Neuron (in vitro differentiated cells): Measurements from ENCODE around the gene PRKCE.

Experiments used
- H2AFZ ChIP-seq: one replicate; pipeline ENCODE4 v1.6.1; 2013; ENCODE audit warnings: low read depth, mild to moderate bottlenecking, inconsistent platforms, low read length, moderate library complexity
- H3K27me3 ChIP-seq: one replicate; pipeline ENCODE4 v1.6.1; 2013; ENCODE audit warnings: low read length; ENCODE audit not compliant: insufficient read depth
- H3K36me3 ChIP-seq: one replicate; pipeline ENCODE4 v1.6.1; 2013; ENCODE audit warnings: low read length; ENCODE audit not compliant: insufficient read depth
- H3K4me1 ChIP-seq: one replicate; pipeline ENCODE4 v1.6.1; 2013; ENCODE audit warnings: low read length; ENCODE audit not compliant: insufficient read depth
- H3K4me3 ChIP-seq: 2 replicates; pipeline ENCODE4 v1.5.1; 2013; ENCODE audit warnings: mild to moderate bottlenecking, low read length, moderate library complexity
- H3K9me3 ChIP-seq: one replicate; pipeline ENCODE4 v1.6.1; 2013; ENCODE audit warnings: low read length

Gene PRKCE

GRCh38 chr2:45700407-45701013 lies 49.0 kb downstream of the PRKCE start:
- no peak overlapping the region for H3K4me3 ChIP-seq
- H3K9me3 ChIP-seq, result no peaks in the 10 kb centered on the region
- H3K4me1 ChIP-seq, result peaks cover 20% of the 10 kb centered on the region
- no peaks in the 10 kb centered on the region for H3K27me3 ChIP-seq
- no peak overlapping the region for H2AFZ ChIP-seq
- H3K36me3 ChIP-seq, result no peaks in the 10 kb centered on the region

- Histone ChIP-seq H3K36me3 (no peaks in the 10 kb centered on the region), H3K4me3 (no peak overlapping the region), H3K9me3 (no peaks in the 10 kb centered on the region), H3K27me3 (no peaks in the 10 kb centered on the region), H2AFZ (no peak overlapping the region), H3K4me1 (peaks cover 4% of the 10 kb centered on the region)
These were observed 53.8 kb downstream of the PRKCE start for GRCh38 chr2:45705233-45705632.

- Histone ChIP-seq H2AFZ (no peak overlapping the region), H3K36me3 (no peaks in the 10 kb centered on the region), H3K4me1 (peaks cover 4% of the 10 kb centered on the region), H3K4me3 (no peak overlapping the region), H3K9me3 (no peaks in the 10 kb centered on the region), H3K27me3 (no peaks in the 10 kb centered on the region)
These were observed 54.6 kb downstream of the PRKCE start for GRCh38 chr2:45706033-45706432.

GRCh38 chr2:45707006-45707405 lies 55.5 kb downstream of the PRKCE start:
- no peaks in the 10 kb centered on the region for H3K27me3 ChIP-seq
- H3K4me3 ChIP-seq, result no peak overlapping the region
- H3K36me3 ChIP-seq, result no peaks in the 10 kb centered on the region
- H2AFZ ChIP-seq, result no peak overlapping the region
- H3K9me3 ChIP-seq, result no peaks in the 10 kb centered on the region
- peaks cover 4% of the 10 kb centered on the region for H3K4me1 ChIP-seq

GRCh38 chr2:45707661-45708060 lies 56.2 kb downstream of the PRKCE start:
- H3K9me3 ChIP-seq, result no peaks in the 10 kb centered on the region
- H3K4me3 ChIP-seq, result no peak overlapping the region
- no peaks in the 10 kb centered on the region for H3K36me3 ChIP-seq
- peaks cover 4% of the 10 kb centered on the region for H3K4me1 ChIP-seq
- H2AFZ ChIP-seq, result no peak overlapping the region
- no peaks in the 10 kb centered on the region for H3K27me3 ChIP-seq

DNA sequence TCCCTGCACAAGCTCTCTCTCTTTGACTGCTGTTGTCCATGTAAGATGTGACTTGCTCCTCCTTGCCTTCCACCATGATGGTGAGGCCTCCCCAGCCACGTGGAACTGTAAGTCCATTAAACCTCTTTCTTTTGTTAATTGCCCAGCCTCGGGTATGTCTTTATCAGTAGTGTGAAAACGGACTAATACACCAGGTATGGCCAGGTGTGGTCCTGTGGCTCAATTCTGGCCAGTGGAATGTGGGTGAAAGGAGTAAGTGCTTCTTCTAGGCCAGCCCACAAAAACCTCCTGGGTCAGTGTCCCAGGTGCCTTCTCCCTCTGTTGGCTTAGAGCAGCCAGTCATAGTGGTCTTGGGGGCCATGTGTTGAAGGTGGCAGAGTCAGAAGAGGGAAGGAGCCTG lies 57.0 kb downstream of the PRKCE start:
- Histone ChIP-seq H3K9me3 (no peaks in the 10 kb centered on the region), H3K4me1 (peaks cover 4% of the 10 kb centered on the region), H3K27me3 (no peaks in the 10 kb centered on the region), H2AFZ (no peak overlapping the region), H3K4me3 (no peak overlapping the region), H3K36me3 (no peaks in the 10 kb centered on the region)

GRCh38 chr2:45709137-45709536 lies 57.7 kb downstream of the PRKCE start:
- peaks cover 4% of the 10 kb centered on the region for H3K4me1 ChIP-seq
- no peak overlapping the region for H2AFZ ChIP-seq
- no peaks in the 10 kb centered on the region for H3K36me3 ChIP-seq
- no peaks in the 10 kb centered on the region for H3K27me3 ChIP-seq
- H3K9me3 ChIP-seq, result no peaks in the 10 kb centered on the region
- no peak overlapping the region for H3K4me3 ChIP-seq

- no peaks in the 10 kb centered on the region for H3K9me3 ChIP-seq
These were observed 59.0 kb downstream of the PRKCE start for GRCh38 chr2:45710468-45710867.

DNA sequence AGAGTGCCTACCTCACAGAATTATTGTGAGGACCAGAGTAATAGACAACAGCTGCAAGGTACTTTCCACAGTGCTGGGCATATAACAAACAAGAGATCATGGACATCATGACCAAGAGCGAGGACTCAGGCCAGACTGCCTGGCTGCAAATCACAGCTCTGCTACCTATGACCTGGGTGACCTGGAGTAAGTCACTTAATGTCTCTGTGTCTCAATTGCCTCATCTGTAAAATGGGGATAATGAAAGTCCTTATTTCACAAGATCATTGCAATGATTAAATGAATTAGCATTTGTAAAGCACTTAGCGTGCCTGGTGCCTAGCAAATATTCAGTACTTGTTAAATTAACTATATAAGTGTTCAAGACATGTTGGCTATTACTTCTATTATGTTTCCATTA lies 59.7 kb downstream of the PRKCE start:
- Histone ChIP-seq H3K4me1 (no peaks in the 10 kb centered on the region), H2AFZ (no peak overlapping the region), H3K27me3 (no peaks in the 10 kb centered on the region), H3K36me3 (no peaks in the 10 kb centered on the region), H3K9me3 (no peaks in the 10 kb centered on the region), H3K4me3 (no peak overlapping the region)

More at GRCh38 chr2:45710468-45710867, 59.0 kb downstream of the PRKCE start:
- peaks cover 1% of the 10 kb centered on the region for H3K4me1 ChIP-seq
- no peaks in the 10 kb centered on the region for H3K36me3 ChIP-seq
- no peak overlapping the region for H2AFZ ChIP-seq
- H3K4me3 ChIP-seq, result no peak overlapping the region
- no peaks in the 10 kb centered on the region for H3K27me3 ChIP-seq

DNA sequence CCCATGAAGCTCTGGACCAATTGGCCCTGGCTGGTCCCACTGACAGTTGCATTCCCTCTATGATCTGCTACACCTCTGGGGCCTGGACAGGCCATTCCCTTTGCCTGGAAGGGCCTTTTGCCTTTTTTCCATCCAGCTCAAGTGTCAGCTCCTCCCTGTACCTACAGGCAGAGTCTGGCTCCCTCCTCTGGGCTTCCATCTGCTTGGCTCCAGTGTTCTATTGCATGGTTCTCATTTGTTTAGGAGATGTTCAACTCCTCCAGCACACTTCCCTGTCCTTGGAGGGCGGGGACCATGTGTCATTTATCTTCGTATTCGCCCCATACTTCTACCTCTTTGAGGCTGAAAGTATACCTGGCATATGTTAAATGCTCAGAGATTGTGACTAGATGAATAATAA lies 61.1 kb downstream of the PRKCE start:
- Histone ChIP-seq H3K4me3 (no peak overlapping the region), H3K36me3 (no peaks in the 10 kb centered on the region), H3K9me3 (no peaks in the 10 kb centered on the region), H3K4me1 (no peaks in the 10 kb centered on the region), H2AFZ (no peak overlapping the region), H3K27me3 (no peaks in the 10 kb centered on the region)

GRCh38 chr2:45713136-45713535 lies 61.7 kb downstream of the PRKCE start:
- no peak overlapping the region for H3K4me3 ChIP-seq
- no peaks in the 10 kb centered on the region for H3K4me1 ChIP-seq
- H3K36me3 ChIP-seq, result no peaks in the 10 kb centered on the region
- no peaks in the 10 kb centered on the region for H3K27me3 ChIP-seq
- no peak overlapping the region for H2AFZ ChIP-seq
- H3K9me3 ChIP-seq, result no peaks in the 10 kb centered on the region

- H3K9me3 ChIP-seq, result no peaks in the 10 kb centered on the region
- no peak overlapping the region for H3K4me3 ChIP-seq
- no peaks in the 10 kb centered on the region for H3K4me1 ChIP-seq
- H3K27me3 ChIP-seq, result no peaks in the 10 kb centered on the region
- H3K36me3 ChIP-seq, result no peaks in the 10 kb centered on the region
- no peak overlapping the region for H2AFZ ChIP-seq
These were observed 62.1 kb downstream of the PRKCE start for GRCh38 chr2:45713591-45713990.

DNA sequence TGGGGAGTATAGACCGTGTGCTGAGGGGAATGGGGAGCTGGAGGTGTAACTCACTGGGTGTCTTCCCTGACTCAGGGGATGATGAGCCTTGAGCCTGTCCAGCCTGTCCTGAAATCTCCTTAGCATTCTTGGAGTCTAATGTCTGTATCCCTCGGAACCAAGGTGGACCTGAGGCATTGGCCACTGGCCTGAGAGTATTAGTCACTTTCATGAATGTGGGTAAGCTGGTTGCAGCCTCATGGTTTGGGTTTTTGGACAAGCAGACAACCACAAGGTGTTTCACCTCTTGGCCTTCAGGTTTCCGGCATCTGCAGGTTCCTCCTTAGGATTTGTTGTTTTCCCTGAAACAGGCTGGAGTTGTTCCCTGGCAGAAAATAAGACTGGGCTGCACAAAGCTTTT lies 63.2 kb downstream of the PRKCE start:
- H3K36me3 ChIP-seq, result no peaks in the 10 kb centered on the region
- no peaks in the 10 kb centered on the region for H3K27me3 ChIP-seq
- no peaks in the 10 kb centered on the region for H3K9me3 ChIP-seq
- no peaks in the 10 kb centered on the region for H3K4me1 ChIP-seq
- no peak overlapping the region for H3K4me3 ChIP-seq
- no peak overlapping the region for H2AFZ ChIP-seq
